Prostate gland (tissue), 2 donors: ENCODE measurements around the gene FNDC3B. TPM values are rescaled to one million over a fixed set of nuclear protein-coding genes. Genes with fewer than 3 reads are reported as not detected.

ENCODE experiments used
- DNase-seq: peaks from one replicate; pipeline ENCODE4 v3.0.0-alpha.2; 2019; ENCODE audit warnings: low spot score
- H3K27ac ChIP-seq, 2 donors: fragments of 200-600 bp; sonication (generic); 2 replicates each; pipeline ENCODE4 v1.5.1; 2017 to 2019
- H3K27me3 ChIP-seq: fragments of 200-600 bp; sonication (generic); replicated peaks from 2 replicates; pipeline ENCODE4 v1.5.1; 2019; ENCODE audit not compliant: insufficient read depth
- H3K36me3 ChIP-seq, 2 donors: fragments of 200-600 bp; sonication (generic); 1 replicate in 1 of 2; 2 replicates in 1 of 2; pipeline versions ENCODE4 v1.5.1 to v1.8.1; 2017 to 2019
- H3K4me1 ChIP-seq: fragments of 200-600 bp; sonication (generic); replicated peaks from 2 replicates; pipeline ENCODE4 v1.5.1; 2019
- H3K4me3 ChIP-seq, 2 donors: fragments of 200-600 bp; sonication (generic); 2 replicates each; pipeline ENCODE4 v1.5.1; 2017 to 2019
- H3K9me3 ChIP-seq: fragments of 200-600 bp; sonication (generic); 2 replicates; pipeline ENCODE4 v1.5.1; 2017
- POLR2A ChIP-seq: fragments of 450-650 bp; IDR thresholded peaks from one replicate; pipeline ENCODE4 v1.6.1; 2016; ENCODE audit warnings: antibody characterized with exemption, mild to moderate bottlenecking
- POLR2AphosphoS5 ChIP-seq: sonication (generic); formaldehyde crosslinking; IDR thresholded peaks from one replicate; pipeline ENCODE4 v1.6.1; 2017; ENCODE audit warnings: antibody characterized with exemption
- WGBS: methylation state at CpG from one replicate; pipeline ENCODE4 v1.1.5; 2018; 5-methylcytosine and 5-hydroxymethylcytosine counted together
- intact Hi-C: fragments of 100-400 bp; cut with DNase I; formaldehyde crosslinking; loops from one replicate; pipeline ENCODE4 v1.14.2; 2022
- total RNA-seq, 2 donors: library from RNA; depleted of rRNA; stranded (reverse); fragments of >200 nt; gene quantifications; one replicate each; pipeline ENCODE4 v1.1.0, GENCODE V29; 2016
- TF ChIP-seq, protein P1 (sequence below), 4 experiments: fragments of 200-600 bp in 2 of 4; fragments of 450-650 bp in 2 of 4; sonication (generic) in 2 of 4; IDR thresholded peaks; 1 replicate in 3 of 4; 2 replicates in 1 of 4; pipeline ENCODE4 v1.5.1; 2016 to 2019; ENCODE audit warnings: antibody characterized with exemption in 4 of 4, mild to moderate bottlenecking in 2 of 4, moderate library complexity in 2 of 4

FNDC3B gene
- total RNA-seq, 2 donors from 2014 or later, result 35.9 to 62.4 TPM

DNA sequence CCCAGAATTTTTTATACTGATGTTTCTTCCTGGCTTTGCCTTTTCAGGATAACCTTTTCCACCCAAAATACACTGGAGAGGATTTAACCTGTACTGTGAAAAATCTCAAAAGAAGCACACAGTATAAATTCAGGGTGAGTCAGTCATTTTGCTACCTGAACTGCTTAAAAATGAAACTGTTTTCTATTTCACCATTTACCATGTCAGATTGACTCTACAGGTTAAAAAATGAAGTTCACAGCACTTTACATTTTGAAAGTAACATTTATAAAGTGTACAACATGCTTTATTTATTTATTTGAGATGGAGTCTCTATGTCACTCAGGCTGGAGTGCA, 293.6 kb downstream of the FNDC3B start:
- H3K27ac ChIP-seq, result no peak overlapping the region
- intact Hi-C loops, result loop anchor here (2.0 to 5.0 kb wide), 2 partner anchors 144 to 296 kb away; partner anchors contain the start of gene FNDC3B

DNA sequence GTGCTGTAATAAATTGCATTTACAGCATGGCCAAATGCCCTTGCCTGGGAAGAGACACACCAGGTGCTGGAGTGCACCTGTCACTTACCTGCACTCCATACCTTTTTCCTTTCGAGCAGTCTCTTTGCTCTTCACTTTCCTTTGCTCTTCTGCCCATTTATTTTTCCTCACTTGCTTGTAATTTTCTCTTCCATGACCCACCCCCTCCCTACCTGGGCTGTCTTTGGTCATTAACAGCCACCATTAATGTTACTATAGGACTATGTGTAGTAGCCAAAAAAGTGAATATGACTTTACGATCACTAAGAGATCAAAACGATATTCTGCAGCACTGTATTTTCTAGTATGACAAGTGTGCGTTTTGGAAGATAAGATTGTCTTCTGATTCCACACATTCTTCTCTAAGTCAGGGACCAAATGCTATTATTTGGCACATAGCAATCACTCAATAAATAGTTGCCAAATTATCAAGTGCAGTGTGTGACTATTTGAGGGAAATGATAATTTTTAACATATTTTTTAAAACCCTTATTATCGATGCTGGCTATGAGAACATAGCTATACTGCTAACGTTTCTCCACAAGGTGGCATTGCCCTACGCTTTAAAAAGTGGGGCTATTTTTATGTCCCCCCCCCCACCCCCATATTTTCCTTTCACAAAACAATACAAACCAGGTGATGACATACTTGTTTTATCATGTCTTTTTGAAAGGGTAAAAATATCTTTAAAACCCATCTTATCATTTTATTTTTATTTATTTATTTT, 294.5 kb downstream of the FNDC3B start:
- Histone ChIP-seq H3K36me3 (no peaks in the 10 kb centered on the region), H3K27me3 (no peaks in the 10 kb centered on the region), H3K27ac (no peak overlapping the region), H3K4me3 (no peak overlapping the region), H3K4me1 (no peaks in the 10 kb centered on the region), H3K9me3 (no peaks in the 10 kb centered on the region)
- intact Hi-C loops, result loop anchor here (2.0 to 5.0 kb wide), 2 partner anchors 143 to 297 kb away; partner anchors contain the start of gene FNDC3B
- 82% methylated on average over 7 of the region's 7 CpGs for WGBS
- DNase-seq, result no peak
- TF ChIP-seq, protein P1, sequence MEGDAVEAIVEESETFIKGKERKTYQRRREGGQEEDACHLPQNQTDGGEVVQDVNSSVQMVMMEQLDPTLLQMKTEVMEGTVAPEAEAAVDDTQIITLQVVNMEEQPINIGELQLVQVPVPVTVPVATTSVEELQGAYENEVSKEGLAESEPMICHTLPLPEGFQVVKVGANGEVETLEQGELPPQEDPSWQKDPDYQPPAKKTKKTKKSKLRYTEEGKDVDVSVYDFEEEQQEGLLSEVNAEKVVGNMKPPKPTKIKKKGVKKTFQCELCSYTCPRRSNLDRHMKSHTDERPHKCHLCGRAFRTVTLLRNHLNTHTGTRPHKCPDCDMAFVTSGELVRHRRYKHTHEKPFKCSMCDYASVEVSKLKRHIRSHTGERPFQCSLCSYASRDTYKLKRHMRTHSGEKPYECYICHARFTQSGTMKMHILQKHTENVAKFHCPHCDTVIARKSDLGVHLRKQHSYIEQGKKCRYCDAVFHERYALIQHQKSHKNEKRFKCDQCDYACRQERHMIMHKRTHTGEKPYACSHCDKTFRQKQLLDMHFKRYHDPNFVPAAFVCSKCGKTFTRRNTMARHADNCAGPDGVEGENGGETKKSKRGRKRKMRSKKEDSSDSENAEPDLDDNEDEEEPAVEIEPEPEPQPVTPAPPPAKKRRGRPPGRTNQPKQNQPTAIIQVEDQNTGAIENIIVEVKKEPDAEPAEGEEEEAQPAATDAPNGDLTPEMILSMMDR (IDR thresholded peaks at IDR 0.05), result no peak
- TF ChIP-seq POLR2AphosphoS5, result no peak
- no peak for TF ChIP-seq POLR2A

More for the DNA sequence above, 293.6 kb downstream of the FNDC3B start:
- no peaks in the 10 kb centered on the region for H3K36me3 ChIP-seq
- no peaks in the 10 kb centered on the region for H3K9me3 ChIP-seq
- no peak for DNase-seq
- no peaks in the 10 kb centered on the region for H3K27me3 ChIP-seq
- H3K4me1 ChIP-seq, result no peaks in the 10 kb centered on the region
- H3K4me3 ChIP-seq, result no peak overlapping the region
- TF ChIP-seq POLR2AphosphoS5, result no peak
- TF ChIP-seq, protein P1 (IDR thresholded peaks at IDR 0.05), result no peak

- TF ChIP-seq POLR2AphosphoS5 (peak; percentile 25), POLR2A (no peak)
- TF ChIP-seq, protein P1 (IDR thresholded peaks at IDR 0.05), result no peak
- Histone ChIP-seq H3K4me3 (no peak overlapping the region), H3K9me3 (no peaks in the 10 kb centered on the region), H3K4me1 (no peaks in the 10 kb centered on the region), H3K27ac (no peak overlapping the region), H3K36me3 (no peaks in the 10 kb centered on the region), H3K27me3 (no peaks in the 10 kb centered on the region)
- DNase-seq, result peak; percentile 67
- 34% methylated on average over 7 of the region's 7 CpGs for WGBS
- intact Hi-C loops, result loop anchor here (5.0 kb wide), 1 partner anchor 297 kb away; the partner anchor contains the start of gene FNDC3B
Observed at GRCh38 chr3:172334671-172335207, 295.4 kb downstream of the FNDC3B start.

GRCh38 chr3:172339892-172340291, 300.5 kb downstream of the FNDC3B start:
- no peak overlapping the region for H3K4me3 ChIP-seq
- intact Hi-C loops, result loop anchor here (5.0 kb wide), 1 partner anchor 698 kb away; no protein-coding TSS in a partner anchor
- no peaks in the 10 kb centered on the region for H3K9me3 ChIP-seq
- no peak overlapping the region for H3K27ac ChIP-seq
- 95% methylated on average over 8 of the region's 8 CpGs for WGBS
- H3K27me3 ChIP-seq, result no peaks in the 10 kb centered on the region
- TF ChIP-seq, protein P1 (IDR thresholded peaks at IDR 0.05), result no peak
- TF ChIP-seq POLR2AphosphoS5 (no peak), POLR2A (no peak)
- no peaks in the 10 kb centered on the region for H3K4me1 ChIP-seq
- DNase-seq, result no peak
- no peaks in the 10 kb centered on the region for H3K36me3 ChIP-seq
